Effector memory CD8-positive, alpha-beta T cell (primary cell): Measurements from ENCODE around the gene FOXA3.

Experiments used
- ATAC-seq: fragments of 150-1000 bp; cut with Tn5 transposase; replicated peaks from 2 replicates; pipeline ENCODE4 v1.10.0; 2021; ENCODE audit warnings: mild to moderate bottlenecking, moderate library complexity
- DNase-seq, 3 experiments: peaks; one replicate each; pipeline ENCODE4 v3.0.0; 2021
- H3K27ac Mint-ChIP-seq, 2 donors: one replicate each; pipeline ENCODE4 v1.8.0; 2022; ENCODE audit warnings: mild to moderate bottlenecking in 2 of 2, mixed read lengths in 2 of 2, moderate library complexity in 2 of 2
- H3K27me3 Mint-ChIP-seq, 2 donors: one replicate each; pipeline ENCODE4 v1.8.0; 2022; ENCODE audit warnings: mixed read lengths in 2 of 2
- H3K36me3 Mint-ChIP-seq: one replicate; pipeline ENCODE4 v1.8.0; 2022; ENCODE audit warnings: mild to moderate bottlenecking, moderate library complexity, mixed read lengths; ENCODE audit not compliant: insufficient read depth
- H3K4me1 Mint-ChIP-seq, 2 donors: one replicate each; pipeline ENCODE4 v1.8.0; 2022; ENCODE audit warnings: low read depth in 2 of 2, mixed read lengths in 2 of 2
- H3K4me3 Mint-ChIP-seq, 2 donors: one replicate each; pipeline ENCODE4 v1.8.0; 2022; ENCODE audit warnings: mild to moderate bottlenecking in 2 of 2, mixed read lengths in 2 of 2, moderate library complexity in 2 of 2
- H3K9me3 Mint-ChIP-seq, 2 donors: one replicate each; pipeline ENCODE4 v1.8.0; 2022; ENCODE audit warnings: mixed read lengths in 2 of 2

FOXA3 gene

DNA sequence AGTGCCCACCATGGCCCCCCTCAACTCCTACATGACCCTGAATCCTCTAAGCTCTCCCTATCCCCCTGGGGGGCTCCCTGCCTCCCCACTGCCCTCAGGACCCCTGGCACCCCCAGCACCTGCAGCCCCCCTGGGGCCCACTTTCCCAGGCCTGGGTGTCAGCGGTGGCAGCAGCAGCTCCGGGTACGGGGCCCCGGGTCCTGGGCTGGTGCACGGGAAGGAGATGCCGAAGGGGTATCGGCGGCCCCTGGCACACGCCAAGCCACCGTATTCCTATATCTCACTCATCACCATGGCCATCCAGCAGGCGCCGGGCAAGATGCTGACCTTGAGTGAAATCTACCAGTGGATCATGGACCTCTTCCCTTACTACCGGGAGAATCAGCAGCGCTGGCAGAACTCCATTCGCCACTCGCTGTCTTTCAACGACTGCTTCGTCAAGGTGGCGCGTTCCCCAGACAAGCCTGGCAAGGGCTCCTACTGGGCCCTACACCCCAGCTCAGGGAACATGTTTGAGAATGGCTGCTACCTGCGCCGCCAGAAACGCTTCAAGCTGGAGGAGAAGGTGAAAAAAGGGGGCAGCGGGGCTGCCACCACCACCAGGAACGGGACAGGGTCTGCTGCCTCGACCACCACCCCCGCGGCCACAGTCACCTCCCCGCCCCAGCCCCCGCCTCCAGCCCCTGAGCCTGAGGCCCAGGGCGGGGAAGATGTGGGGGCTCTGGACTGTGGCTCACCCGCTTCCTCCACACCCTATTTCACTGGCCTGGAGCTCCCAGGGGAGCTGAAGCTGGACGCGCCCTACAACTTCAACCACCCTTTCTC is 8.2 kb downstream of the FOXA3 start:
- ATAC-seq (no peak), DNase-seq (no peak)
- Mint-ChIP-seq H3K4me1 (peaks cover 4 to 6% of the 10 kb centered on the region in 2 donors), H3K9me3 (no peaks in the 10 kb centered on the region), H3K36me3 (peaks cover 4% of the 10 kb centered on the region), H3K27me3 (peaks cover 16 to 27% of the 10 kb centered on the region in 2 donors), H3K4me3 (no peak overlapping the region), H3K27ac (no peak overlapping the region)

DNA sequence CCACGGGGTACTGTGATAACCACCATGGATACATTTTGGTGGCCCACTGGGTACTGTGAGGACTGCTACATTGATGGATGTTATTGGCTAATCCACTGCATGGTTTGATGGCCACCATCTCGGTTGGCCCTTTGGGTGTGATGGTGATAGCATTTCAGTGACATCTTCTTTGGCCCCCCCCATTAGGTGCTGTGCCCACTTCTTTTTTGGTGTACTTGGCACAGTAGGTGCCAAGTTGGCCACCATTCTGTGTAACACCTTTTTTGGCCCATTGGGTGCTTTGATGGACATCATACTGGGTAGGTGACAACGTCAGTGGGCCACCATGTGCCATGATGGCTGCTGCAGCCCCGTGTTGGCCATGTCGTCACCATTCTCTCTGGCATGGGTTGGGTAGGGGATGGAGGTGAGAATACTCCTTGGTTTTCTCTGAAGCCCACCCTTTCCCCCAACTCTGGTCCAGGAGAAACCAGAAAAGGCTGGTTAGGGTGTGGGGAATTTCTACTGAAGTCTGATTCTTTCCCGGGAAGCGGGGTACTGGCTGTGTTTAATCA is 9.2 kb downstream of the FOXA3 start:
- H3K9me3 Mint-ChIP-seq: no peaks in the 10 kb centered on the region
- H3K27ac Mint-ChIP-seq: no peak overlapping the region
- ATAC-seq (no peak), DNase-seq (no peak)
- peaks cover 4% of the 10 kb centered on the region for H3K36me3 Mint-ChIP-seq
- peaks cover 26 to 37% of the 10 kb centered on the region in 2 donors for H3K27me3 Mint-ChIP-seq
- peaks cover 4 to 6% of the 10 kb centered on the region in 2 donors for H3K4me1 Mint-ChIP-seq
- H3K4me3 Mint-ChIP-seq: no peak overlapping the region

DNA sequence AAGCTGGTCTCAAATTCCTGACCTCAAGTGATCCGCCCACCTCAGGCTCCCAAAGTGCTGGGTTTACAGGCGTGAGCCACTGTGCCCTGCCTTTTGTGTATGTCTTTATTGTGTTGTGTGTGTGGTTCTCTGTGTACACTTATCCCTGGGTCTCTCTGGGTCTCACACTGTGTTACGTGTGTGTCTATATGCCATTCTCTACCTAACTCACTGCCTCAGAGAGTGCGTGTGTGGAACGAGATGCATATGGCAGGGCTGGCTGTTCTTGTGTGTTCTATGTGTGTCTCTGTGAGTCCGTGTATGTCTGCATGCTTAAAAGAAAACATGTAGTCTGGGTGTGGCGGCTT is 10.5 kb downstream of the FOXA3 start:
- H3K9me3 Mint-ChIP-seq: no peaks in the 10 kb centered on the region
- H3K4me1 Mint-ChIP-seq: peaks cover 4 to 6% of the 10 kb centered on the region in 2 donors
- H3K27ac Mint-ChIP-seq: peak overlapping the region in 1 of 2 donors; percentile 58
- ATAC-seq: no peak
- H3K4me3 Mint-ChIP-seq: no peak overlapping the region
- H3K27me3 Mint-ChIP-seq: peaks cover 34 to 46% of the 10 kb centered on the region in 2 donors
- H3K36me3 Mint-ChIP-seq: peaks cover 4% of the 10 kb centered on the region
- no peak for DNase-seq

DNA sequence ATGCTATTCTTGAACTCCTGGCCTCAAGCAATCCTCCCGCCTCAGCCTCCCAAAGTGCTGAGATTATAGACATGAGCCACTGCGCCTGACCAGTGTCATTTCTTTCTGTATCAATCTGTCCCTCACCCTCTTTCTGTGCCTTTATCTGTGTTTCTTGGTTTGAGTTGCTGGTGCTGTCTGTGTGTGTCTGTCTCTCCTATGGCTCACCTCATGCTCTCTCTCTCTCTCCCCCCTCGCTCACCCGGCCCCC is 12.0 kb downstream of the FOXA3 start:
- DNase-seq (no peak), ATAC-seq (peak; percentile 53)
- H3K27me3 Mint-ChIP-seq: peaks cover 34 to 46% of the 10 kb centered on the region in 2 donors
- H3K36me3 Mint-ChIP-seq: peaks cover 8% of the 10 kb centered on the region
- no peaks in the 10 kb centered on the region for H3K9me3 Mint-ChIP-seq
- peak overlapping the region; percentile 3 to 32 for H3K4me3 Mint-ChIP-seq
- no peak overlapping the region for H3K27ac Mint-ChIP-seq
- H3K4me1 Mint-ChIP-seq: peaks cover 4 to 6% of the 10 kb centered on the region in 2 donors

DNA sequence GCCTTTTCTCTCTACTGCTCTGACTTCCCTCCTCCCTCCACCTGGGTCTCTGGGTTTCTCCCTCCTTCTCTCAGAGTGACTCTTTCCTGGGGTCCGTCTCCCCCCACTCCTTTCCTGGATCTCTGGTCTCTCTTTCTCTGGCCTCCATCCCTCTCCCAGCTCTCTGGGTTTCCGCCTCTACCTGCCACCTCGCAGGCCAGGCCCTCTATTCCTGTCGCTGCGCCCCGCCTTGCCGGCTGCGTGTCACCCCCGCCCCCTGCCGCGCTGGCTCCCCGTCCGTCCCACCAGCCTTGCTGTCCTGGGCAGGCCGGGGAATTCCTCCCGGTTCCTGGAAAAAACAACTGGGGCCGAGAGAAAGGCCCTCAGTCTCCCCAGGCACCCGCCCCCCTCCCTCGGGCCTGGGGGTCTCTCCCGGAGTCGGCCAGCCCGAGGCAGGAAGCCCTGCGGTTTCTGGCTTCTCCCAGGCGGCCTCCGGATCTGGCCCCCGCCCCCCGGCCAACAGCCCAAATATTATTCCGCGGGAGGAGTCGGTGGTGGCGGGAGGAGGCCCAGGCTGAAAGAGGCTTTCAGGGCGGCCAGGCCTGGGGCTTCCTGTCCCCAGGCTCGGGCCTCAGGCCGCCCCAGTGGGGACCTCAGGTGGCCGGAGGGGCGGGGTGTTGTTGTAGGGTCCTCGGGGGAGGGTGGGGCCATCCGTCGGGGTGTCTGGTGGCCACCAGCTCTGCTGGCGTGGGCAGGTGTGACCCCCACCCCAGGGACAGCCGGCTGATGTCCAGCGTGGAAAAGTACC is 12.5 kb downstream of the FOXA3 start:
- no peak overlapping the region for H3K27ac Mint-ChIP-seq
- no peaks in the 10 kb centered on the region for H3K9me3 Mint-ChIP-seq
- peaks cover 4 to 6% of the 10 kb centered on the region in 2 donors for H3K4me1 Mint-ChIP-seq
- peaks cover 34 to 46% of the 10 kb centered on the region in 2 donors for H3K27me3 Mint-ChIP-seq
- peak in 1 of 3 experiments; percentile 20 for DNase-seq
- peaks cover 8% of the 10 kb centered on the region for H3K36me3 Mint-ChIP-seq
- peak overlapping the region; percentile 3 to 32 for H3K4me3 Mint-ChIP-seq
- peak; percentile 54 for ATAC-seq

DNA sequence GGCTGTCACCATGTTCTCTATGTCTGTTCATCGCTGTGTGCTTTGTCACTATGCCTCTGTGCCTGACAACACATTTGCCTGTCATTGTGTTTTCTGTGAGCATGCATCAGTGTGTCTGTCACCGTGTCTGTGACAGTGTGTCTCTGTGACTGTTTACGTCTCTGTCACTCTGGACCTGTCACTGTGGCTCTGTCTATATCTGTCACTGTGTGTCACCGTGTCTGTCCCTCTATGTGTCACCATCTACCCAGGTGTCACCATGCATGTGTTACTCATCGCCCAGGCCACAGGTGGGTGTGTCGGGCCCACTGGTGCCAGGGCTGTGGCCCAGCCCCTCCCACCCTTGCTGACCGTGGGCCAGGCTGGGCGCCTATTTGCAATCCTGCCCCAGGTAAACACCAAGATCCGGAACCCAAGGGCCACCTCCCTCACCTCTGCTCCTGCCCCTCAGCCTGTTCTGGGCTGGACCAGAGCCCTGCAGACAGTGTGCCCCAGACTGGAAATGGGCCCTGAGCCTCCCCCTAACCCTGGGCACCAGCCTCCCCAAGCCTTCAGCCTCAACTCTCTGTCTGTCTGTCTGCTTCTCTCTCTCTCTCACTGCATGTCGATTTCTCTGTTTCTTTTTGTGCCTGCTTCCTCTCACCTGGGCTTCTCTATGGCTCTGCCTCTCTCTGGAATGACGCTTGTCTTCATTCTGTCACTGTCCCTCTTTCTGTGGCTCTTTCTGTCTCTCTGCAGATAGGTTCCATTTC is 14.1 kb downstream of the FOXA3 start:
- no peak for DNase-seq
- Mint-ChIP-seq H3K36me3 (peaks cover 8% of the 10 kb centered on the region), H3K4me3 (no peak overlapping the region), H3K27ac (no peak overlapping the region), H3K9me3 (no peaks in the 10 kb centered on the region), H3K27me3 (peaks cover 34 to 46% of the 10 kb centered on the region in 2 donors), H3K4me1 (peaks cover 7 to 9% of the 10 kb centered on the region in 2 donors)
- ATAC-seq: no peak

DNA sequence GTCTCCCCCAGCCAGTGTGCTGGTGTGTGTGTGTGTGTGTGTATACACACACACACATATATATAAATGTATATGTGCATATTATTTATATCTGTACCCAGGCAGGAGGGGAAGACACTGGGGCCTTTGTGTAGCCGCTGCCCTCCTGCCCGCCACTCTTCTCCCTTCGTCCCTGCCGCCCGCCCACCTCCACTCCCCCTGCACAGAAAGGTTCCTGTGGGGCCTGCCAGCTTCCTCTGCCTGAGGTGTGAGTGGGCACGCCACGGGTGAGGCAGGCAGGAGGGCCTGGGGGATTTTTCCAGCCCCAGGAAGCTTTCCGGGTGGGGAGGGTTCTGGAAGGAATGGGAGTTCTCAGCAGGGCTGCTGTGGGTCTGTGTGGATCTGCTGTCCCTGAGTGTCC is 14.9 kb downstream of the FOXA3 start:
- no peak for ATAC-seq
- Mint-ChIP-seq H3K4me3 (no peak overlapping the region), H3K27ac (no peak overlapping the region), H3K36me3 (peaks cover 8% of the 10 kb centered on the region), H3K27me3 (peaks cover 34 to 46% of the 10 kb centered on the region in 2 donors), H3K9me3 (no peaks in the 10 kb centered on the region), H3K4me1 (peaks cover 13% of the 10 kb centered on the region in 2 donors)
- DNase-seq: no peak

DNA sequence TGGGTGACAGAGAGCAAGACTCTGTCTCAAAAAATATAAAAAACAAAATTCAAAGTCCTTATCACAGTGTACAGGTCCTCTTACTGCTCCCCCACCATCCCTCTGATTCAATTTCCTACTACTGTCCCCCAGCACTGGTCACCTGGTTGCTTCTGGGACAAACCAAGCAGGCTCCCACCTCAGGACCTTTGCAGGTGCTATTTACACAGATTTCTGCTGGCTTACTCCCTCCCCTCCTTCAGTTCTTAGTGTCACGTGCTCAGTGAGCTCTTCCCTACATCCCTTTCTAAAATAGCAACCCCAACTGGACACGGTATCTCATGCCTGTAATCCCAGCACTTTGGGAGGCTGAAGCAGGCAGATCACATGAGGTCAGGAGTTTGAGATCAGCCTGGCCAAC is 15.8 kb downstream of the FOXA3 start:
- Mint-ChIP-seq H3K4me3 (no peak overlapping the region), H3K27ac (no peak overlapping the region), H3K27me3 (peaks cover 28 to 38% of the 10 kb centered on the region in 2 donors)

DNA sequence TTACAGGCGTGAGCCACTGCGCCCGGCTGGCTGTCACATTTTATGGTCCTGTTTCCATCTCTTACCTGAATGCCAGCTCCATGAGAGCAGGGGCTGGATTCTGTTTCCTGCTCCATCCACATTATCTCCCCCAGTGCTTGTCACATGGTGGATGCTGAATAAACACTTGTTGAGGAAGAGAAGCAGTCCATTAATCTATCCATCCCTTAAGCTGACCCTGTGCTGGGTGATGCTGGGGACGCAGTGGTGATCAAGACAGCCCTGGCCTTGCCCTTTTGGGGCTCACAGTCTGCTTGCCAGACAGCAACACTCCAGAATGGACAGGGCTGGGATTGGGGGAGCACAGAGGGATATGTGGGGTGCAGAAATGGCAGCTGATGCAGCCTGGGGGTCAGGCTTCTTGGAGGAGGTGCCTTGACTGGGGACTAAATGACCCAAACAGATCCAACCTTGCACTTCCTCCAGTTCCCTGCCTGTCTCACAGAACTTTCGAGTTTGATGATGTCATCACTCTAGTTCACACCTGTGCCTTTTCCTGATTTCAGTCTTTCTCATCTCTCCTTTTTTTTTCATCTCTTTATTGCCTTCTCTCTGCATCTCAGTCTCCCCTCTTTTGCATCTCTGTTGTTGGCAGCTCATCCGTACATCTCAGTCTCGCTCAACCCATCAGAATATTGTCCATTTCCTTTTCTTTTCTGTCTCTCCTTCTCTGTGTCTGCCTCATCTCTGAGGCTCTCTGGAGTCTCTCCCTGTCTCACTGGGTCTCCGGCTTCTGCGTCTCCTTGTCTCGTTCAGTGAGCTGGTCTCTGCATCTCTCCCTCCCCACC is 17.2 kb downstream of the FOXA3 start:
- no peak overlapping the region for H3K4me3 Mint-ChIP-seq
- H3K27ac Mint-ChIP-seq: no peak overlapping the region
- no peaks in the 10 kb centered on the region for H3K9me3 Mint-ChIP-seq
- no peak for DNase-seq
- ATAC-seq: no peak
- peaks cover 14% of the 10 kb centered on the region in 2 donors for H3K4me1 Mint-ChIP-seq
- peaks cover 21 to 24% of the 10 kb centered on the region in 2 donors for H3K27me3 Mint-ChIP-seq
- peaks cover 9% of the 10 kb centered on the region for H3K36me3 Mint-ChIP-seq

More for the DNA sequence above, 15.8 kb downstream of the FOXA3 start:
- Mint-ChIP-seq H3K9me3 (no peaks in the 10 kb centered on the region), H3K36me3 (peaks cover 4% of the 10 kb centered on the region), H3K4me1 (peaks cover 13% of the 10 kb centered on the region in 2 donors)
- ATAC-seq (no peak), DNase-seq (no peak)

DNA sequence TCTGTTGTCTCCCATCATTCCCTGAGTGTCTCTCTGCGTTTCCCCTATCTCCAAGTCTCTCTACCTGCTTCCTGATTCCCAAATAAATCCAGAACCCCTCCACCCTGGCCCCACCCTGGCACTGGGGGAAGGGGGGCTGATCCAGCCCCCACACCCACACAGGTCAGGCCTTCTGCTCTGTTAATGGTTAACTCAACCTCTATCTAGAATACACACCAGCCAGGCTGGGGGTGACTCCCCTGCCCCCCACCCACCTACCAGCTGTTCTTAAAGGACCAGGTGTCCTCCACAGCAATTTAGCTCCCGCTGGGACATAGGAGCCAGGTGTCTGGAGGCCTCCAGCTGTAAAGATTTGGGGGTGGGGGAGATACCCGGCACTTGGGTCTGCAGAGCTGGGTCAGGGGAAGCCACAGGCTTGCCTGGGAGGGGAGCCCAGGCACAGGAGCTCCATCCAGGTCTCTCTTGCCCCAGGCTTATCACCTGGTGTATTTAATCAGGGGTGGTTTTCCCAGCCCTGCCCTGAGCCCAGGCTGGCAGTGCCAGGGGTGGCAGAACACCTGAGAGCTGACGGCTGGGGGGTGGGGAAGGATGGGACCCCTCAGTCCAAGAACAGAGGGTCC is 17.9 kb downstream of the FOXA3 start:
- H3K4me1 Mint-ChIP-seq: peaks cover 18 to 19% of the 10 kb centered on the region in 2 donors
- peaks cover 19 to 20% of the 10 kb centered on the region in 2 donors for H3K27me3 Mint-ChIP-seq
- DNase-seq (no peak), ATAC-seq (no peak)
- H3K36me3 Mint-ChIP-seq: peaks cover 16% of the 10 kb centered on the region
- no peaks in the 10 kb centered on the region for H3K9me3 Mint-ChIP-seq
- H3K4me3 Mint-ChIP-seq: no peak overlapping the region
- H3K27ac Mint-ChIP-seq: no peak overlapping the region

DNA sequence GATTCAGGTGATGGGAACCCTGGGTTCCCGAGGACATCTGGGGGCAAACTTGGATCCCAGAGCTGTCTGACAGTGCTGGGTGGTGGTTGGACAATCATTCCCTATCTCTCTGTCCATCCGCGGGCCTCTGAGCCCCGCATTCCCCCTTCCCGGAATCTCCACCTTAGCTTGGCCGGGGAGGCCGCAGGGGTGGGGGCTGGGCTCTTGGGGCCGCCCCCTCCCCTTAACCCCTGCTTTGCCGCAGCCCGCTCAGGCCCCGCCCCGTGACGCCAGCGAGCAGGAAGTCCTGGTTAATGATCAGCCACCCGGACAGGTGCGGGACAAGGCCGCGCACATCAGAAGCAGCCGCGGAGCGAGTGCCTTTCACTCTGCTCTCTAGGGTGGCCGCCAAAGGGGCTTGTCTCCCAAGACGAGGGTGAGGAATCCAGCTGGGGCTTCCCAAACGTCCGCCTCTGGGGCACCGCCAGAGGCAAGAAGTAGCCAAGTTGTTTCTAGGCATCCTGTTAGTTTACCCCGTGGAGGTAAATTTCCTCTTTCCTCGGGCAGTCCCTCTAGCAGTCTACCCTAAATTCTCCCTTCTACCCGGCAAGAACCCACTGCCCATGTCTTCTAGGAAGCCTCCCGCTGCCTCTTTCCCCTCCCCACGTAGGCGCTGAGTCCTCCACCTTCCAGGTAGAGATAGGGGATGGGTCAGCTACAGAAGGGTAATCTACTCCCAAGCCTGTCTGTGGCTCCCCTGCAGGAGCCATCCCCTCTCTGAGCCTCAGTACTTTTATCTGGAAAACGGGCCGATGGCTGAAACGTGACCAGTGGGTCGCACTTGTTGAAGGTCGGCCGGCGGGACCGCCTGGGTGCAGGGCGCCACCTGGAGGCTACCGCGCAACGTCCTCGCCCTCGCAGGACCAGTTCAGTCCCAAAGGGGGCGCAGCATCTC is 18.8 kb downstream of the FOXA3 start:
- ATAC-seq (peak; percentile 25), DNase-seq (peak; percentile 82 to 87 (median 83))
- Mint-ChIP-seq H3K27ac (peak overlapping the region in 1 of 2 donors; percentile 6), H3K4me1 (peaks cover 18 to 22% of the 10 kb centered on the region in 2 donors), H3K36me3 (peaks cover 16% of the 10 kb centered on the region), H3K4me3 (peak overlapping the region; percentile 74 to 78), H3K27me3 (peaks cover 12 to 13% of the 10 kb centered on the region in 2 donors), H3K9me3 (no peaks in the 10 kb centered on the region)
